HG03460 (cell line): ENCODE measurements around the gene MGP.

Source experiments
- ATAC-seq: cut with Tn5 transposase; IDR thresholded peaks from one replicate; pipeline ENCODE4 v1.9.1; 2021; ENCODE audit not compliant: unreplicated experiment

The MGP gene

DNA sequence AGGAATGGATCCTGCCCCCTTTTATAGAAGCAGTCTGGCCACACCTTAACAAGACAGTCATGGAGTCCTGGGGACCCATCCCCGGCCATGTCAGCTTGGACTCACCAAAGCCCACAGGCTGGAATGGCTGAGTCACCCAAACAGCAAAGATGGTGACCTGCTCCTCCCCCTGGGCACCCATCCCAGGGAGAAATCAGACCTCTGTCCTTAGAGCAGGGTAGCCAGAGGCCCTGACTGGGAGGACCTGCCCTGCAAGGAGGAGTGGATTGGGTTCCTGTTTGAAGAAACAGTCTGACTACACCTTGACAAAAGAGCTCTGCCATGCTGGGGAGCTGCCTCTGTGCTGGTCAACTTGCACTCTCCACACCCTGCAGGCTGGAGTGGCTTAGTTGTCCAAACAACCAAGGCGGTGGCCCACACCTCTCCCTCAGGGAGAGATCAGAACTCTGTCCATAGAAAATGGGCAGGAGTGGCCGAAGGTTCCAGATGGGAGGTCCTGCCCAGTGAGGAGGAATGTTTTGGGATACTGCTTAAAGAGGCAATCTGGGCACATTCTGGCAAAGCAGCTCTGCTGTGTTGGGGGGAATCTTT, 16.6 kb downstream of the MGP start:
- no peak for ATAC-seq

DNA sequence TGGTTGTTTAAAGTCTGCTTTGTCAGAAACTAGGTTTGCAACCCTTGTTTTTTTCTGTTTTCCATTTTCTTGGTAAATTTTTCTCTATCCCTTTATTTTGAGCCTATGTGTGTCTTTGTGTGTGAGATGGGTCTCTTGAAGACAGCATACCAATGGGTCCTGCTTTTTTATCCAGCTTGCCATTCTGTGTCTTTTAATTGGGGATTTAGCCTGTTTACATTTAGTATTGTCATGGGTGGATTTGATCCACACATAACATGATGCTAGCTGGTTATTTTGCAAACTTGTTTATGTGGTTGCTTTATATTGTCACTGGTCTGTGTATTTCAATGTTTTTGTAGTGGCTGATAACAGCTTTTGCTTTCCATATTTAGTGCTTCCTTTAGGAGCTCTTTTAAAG, 25.2 kb downstream of the MGP start:
- no peak for ATAC-seq

DNA sequence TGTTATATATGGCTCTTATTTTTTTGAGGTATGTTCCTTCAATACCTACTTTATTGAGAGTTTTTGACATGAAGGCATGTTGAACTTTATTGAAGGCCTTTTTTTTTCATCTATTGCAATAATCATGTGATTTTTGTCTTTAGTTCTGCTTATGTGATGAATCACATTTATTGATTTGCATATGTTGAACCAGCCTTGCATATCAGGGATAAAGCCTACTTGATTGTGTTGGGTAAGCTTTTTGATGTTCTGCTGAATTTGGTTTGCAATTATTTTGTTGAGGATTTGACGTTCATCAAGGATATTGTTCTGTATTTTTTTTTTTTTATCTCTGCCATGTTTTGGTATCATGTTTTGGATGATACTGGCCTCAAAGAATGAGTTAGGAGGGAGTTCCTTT, 27.1 kb downstream of the MGP start:
- ATAC-seq, result no peak

DNA sequence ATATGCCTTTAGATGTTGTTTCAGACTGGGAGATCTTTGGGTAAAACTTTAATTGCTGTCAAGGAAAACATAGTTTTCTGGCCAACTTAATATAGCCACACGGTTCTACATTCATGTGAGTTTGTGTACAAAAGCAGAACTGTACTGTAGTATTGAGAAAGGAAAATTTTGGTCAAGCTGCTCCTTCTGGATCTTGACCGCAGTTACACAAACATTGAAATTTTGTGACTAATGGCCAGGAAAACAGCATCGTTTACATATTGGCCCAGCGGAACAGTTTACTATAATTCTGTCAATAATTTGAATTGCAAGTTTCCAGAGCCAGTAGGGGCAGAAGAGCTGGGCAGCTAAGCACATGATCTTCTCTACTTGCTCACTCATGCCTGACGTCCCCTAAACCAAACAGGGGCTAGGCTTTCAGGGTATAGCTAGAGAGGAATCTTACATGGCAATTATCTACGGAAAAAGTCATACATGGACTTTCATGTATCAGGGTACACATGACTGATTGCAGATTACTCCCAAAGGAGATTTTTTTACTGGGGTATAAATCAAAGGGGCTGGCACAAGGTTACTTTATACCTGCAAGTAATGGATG, 31.0 kb downstream of the MGP start:
- no peak for ATAC-seq

DNA sequence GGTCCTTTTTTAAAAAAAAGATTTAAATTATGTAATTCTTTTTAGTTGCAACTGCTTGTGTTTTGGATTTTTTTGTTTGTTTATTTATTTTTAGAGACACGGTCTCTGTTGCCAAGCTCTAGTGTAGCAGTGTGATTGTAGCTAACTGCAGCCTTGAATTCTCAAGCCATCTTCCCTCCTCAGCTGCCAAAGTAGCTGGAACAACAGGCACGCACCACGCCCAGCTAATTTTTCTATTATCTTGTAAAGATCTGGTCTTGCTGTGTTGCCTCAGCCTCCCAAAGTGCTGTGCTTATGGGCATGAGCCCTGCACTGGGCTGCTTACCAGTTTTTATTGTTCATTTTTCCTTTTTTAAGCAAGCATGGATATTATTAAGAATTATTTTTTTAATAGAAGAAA, 31.7 kb downstream of the MGP start:
- ATAC-seq, result no peak

DNA sequence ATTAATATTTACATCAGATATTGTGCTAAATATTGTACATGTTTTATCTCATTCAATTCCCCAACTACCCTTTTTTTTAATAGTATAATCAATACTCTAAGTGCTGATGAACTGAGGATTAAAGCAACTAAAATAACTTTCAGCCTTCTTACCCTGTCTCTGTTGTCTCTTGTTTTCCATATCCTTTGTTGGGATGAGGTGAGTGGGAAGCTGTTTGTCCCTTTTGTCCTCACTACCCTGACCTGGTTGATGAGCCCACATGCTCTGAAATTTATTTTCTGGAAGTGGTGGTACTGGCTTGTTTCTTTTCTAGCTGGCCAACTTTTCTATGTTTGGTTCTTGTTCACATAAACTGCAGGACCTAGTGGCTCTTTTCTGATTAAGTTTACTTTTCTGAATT, 32.8 kb downstream of the MGP start:
- ATAC-seq, result no peak

DNA sequence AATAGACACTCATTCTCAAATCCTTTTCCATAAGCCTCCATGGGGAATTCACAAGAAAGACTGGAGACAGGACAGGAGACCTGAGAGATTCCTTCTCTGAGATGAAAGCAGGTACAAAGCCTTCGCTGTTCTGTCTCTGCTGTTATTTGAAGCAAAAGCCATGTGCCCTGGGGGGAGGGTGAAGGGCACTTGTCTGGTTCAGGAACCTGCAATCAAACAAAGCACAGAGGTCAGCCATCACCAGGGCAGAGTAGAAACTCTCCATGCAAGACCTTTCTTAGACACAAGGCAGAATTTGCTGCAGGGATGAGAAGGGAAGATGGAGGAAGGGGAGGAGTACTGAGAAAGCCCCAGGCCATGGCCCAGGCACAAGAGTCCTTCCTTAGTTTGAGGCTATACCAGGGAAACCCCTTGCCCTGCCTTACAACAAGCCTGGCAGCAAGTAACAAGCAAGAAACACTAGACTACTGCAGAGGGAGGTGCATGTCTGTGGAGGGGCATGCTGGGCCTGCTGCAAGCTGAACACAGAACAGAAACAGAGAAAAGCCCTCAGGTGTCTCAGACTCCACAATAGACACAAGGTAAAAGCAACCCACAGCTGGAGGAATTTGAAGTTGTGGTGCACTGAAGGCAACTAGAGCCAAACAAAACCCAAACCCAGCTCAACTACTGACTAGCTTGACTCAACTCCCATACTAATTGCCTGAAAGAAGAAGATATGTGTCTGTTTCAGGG, 34.6 kb downstream of the MGP start:
- no peak for ATAC-seq

DNA sequence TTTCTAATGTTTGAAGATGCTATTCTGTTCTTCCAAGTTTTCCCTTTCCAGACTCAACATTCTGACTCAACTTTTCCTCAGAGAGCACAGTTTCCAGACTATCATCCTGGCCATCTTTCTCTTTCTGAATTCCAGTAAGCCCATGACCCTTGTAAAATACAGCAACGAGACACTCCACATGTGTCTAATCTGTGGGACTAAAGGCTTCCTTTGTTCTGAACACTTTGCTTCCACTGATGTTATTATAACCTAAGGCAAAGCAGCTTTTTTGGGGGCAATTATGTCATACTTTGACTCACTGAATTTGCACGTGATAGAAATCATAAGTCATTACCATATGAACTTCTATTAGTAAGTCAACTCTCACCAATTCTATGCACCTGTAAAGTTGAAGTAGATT, 36.0 kb downstream of the MGP start:
- ATAC-seq, result no peak

DNA sequence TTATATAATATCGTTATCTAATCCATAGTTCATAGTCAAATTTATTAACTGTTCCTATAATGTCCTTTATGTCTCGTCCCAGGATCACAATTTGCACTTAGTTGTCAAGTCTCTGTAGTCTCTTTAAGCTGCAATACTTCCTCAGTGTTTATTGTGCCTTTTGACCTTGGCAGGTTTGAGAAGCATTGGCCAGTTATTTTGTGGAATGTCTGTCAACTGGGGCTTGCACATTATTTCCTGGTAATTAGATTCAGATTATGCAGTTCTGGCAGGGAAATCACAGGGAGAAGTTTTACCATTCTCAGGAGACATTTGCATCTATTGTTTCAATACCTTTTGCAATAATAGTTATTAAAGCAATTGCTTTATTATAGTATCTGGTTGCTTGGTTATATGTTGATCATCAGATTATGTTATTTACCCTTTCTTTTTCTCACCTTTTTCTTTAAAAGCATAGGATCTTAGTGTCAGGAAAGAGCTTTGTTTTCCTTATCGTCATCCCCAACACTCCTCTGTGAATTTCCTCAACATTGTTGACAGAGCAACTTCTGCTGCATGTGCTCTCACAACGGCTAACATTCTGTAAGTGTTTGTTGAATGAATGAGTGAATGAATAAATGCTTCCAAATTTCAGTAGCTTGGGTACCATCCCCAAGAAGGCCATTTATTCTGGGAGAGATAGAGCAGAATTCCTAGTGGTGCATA, 38.6 kb downstream of the MGP start:
- ATAC-seq, result no peak

DNA sequence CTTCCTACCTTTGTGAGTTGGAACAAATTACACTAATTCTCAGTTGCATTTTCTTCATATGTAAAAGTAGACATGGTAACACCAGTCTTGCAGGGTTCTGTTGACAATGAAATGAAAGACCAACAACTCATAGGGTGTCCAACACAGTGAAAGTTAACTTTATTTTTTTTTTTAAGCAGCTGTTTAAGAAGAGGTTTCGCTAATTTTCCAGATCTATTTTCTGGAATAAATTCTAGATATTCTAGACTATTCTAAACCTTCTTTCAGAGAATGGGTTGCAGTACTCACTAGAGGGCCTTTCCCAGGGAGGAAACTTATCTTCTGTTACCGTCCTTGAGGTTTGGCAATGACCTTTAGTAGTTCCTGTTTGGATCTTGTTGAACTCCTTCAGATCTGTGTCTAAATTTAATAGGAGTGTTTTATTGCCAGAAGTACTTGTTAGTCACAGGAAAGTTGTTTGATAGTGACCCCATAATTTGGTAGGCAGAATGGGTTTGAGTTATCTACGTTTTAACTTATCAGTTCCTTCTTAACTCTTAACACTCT, 39.5 kb downstream of the MGP start:
- ATAC-seq, result no peak

DNA sequence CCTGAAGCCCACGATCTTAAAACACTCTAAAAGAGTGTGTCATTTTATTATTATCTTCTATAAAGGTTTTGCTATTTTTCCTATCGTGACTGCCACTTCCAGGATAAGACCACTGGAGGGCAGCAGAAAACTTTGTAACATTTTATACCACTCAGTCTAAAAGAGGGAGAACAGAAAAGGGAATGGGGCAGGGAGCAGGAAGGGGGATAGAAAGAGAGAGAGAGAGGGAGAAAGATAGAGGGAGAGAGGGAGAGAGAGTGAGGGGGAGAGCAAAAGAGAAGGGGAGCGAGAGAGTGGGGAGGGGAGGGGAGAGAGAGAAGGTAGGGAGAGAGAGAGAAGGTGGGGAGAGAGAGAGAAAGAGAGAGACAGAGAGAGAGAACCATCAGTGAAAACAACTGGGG, 40.3 kb downstream of the MGP start:
- ATAC-seq, result no peak

DNA sequence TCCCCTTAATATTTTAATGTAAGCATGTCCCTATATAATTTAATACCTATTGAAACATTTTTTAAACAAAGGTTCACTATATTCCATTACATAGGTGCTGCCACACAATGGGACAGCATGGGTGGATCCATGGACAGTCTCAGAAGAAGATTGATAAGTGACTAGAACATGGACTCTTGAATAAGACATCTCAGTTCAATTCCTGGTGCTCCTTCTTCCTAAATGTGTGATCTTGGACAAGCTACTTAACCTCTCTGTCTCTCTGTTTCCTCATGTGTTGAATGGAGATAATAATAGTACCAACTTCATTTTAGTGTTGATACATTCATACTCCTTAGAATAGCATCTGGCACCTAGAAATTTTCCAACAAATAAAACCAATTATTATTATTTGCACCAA, 41.3 kb downstream of the MGP start:
- no peak for ATAC-seq

DNA sequence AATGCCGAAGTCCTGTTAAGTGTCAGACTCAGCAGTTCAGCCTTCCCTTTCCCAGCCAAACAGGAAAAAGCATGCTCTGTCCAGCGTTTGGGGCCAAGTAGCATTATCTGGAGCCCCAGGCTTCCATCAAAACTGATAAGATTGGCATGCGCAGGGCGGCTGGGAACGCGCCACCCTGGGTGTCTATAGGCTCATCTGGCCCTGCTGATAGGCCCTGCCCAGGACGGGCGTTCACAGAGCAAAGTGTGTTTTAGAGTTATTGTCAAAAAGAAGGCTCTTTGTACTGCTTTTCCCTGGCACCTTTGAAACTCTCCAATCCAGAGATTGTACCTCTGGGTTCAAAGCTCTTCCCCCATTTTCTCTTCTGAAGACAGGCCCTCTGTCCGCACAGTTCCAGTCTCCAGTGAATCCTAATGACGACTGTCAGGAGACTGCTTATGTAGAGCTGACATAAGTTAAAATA, 42.2 kb downstream of the MGP start, which contains the start of gene ART4:
Gene ART4, minus strand, starts transcription at position 102 of the 463 bp plus-strand sequence. CDS start 413 bp downstream, outside the sequence.
- ATAC-seq, result no peak

DNA sequence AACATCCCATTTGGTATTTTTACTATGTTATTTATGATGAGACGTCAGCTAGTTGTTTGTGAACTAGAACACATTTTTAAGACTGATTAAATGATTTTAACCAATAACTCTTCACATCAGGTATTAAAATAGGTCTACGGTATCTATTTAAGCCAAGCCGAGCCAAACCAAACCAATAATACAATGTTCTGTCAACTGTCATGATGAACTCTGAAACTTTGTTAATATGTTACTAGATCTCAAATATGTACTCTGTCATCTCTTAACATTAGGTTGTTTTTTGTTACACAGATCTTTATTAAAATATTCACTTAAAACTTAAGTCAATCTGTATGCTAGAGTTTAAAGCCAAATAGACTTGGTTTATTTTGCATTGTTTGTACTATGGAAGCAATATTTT, 43.3 kb downstream of the MGP start:
- no peak for ATAC-seq

DNA sequence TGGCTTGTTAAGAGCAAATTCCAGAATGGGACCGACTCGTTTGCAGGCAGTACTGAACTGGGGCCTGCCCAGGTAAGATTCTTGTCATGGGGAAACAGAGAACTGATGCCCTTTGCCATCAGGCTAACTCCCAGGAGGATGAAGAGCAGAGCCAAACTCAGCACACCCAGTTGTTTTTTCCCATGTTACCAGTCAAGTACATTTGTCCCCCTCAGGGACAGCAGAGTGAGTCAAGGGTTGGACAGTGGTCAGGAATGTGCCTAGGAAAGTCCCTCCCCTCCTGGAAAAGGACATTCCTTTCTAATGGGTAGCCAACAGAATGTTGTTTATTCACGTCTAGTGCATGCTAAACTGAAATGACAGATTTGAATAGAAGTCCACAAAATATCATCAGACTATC, 43.9 kb downstream of the MGP start:
- ATAC-seq, result no peak

DNA sequence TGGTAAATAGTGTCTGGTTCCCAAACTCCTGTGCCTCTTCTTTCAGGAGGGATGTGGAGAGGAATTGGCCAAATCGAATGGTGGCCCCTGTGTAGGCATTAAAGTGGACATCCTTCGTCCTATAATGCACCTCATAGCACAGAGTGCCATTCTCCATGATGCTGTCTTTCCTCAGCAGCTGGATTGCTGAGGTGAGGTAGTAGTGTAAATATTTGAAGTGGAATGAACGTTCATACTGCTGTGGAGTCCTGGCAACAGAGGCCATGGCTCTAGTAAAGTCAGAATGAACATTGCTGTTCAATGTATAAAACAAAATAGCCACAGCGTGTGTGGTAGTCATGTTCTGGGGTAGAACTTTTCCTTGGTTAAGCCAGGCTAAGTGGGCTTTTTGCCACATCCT, 45.0 kb downstream of the MGP start:
- ATAC-seq, result no peak

DNA sequence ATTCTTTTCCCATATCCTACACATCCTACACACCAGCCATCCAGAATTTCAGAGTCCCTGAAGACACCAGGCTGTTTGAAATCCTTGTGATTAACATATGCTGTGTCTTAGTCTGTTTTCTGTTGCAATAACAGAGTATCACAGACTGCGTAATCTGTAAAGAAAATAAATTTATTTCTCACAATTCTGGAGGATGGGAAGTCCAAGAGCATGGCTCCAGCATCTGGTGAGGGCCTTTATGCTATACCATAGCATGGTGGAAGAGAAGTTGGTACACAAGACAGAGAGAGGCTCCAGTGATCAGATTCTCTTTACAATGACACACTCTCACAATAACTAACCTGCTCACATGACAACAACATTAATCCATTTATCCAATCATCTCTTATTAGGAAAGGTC, 46.4 kb downstream of the MGP start:
- no peak for ATAC-seq

DNA sequence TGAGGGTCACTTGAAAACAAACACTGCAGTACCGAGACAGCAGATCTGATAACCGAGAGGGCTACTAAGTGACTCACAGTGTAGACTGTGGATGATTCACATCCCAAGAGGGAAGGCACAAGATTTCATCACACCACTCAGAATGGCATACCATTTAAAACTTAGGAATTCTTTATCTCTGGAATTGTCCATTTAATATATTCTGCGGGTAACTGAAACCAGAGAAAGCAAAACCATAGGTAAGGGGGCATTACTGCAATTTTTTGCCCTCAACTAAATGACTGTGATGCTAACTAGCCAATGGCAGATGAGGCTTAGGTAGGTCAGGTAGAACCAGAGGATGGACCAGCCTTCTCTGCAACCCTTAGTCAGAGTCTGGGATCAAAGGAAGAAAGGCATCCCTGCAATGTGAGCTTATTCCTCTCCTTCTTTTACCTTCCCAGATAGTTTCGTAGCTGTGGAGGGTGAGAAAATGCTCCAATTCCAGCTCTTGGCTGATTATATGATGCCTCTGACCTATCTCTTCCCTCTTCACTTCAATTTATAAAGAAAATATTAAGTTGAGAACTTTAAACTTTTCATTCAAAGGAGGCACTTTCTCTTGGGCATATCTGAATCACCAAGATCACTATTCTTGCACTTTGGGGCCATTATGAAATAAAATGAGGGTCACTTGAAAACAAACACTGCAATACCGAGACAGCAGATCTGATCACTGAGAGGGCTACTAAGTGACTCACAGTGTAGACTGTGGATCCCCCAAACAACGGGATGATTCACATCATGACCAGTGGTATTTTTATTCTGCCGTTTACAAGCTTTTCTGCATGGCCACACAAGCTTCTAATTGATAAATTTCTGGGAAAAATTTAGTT, 49.1 kb downstream of the MGP start:
- no peak for ATAC-seq

DNA sequence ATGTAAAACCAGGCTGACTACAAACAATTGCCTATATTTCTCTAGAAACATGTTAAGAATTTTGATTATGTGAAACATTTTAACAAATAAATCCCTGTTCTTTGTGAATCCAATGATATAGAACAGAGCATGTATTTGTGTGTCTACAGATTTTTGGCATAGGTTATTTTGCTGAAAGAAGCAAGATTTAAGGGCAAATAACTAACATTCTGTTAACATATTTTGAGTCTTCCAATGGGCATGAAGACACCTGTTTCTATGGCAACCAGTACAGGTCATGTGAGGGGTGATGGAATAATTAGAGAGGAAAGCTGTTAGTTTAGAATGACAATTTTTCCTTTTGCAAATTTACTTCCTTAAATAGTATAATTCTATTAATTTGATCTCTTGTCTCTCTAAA, 51.1 kb downstream of the MGP start:
- no peak for ATAC-seq

DNA sequence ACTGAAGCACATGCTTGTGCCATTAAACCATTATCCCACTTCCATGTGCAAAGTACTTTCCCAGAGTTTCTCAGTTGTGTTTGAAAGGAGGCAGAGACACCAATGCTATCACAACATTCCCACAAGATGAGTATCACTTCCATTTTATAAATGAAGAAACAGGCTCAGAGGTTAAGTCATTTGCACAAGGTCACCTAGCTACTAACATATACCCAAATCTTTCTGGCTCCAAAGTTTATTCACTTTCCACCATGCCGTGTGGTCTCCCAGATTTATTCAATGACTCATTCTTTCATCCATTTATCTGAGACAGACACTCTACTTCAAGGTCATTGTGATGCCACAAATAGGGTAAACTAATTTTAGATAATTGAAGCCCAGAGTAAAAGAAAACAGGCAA, 51.7 kb downstream of the MGP start:
- ATAC-seq, result no peak

DNA sequence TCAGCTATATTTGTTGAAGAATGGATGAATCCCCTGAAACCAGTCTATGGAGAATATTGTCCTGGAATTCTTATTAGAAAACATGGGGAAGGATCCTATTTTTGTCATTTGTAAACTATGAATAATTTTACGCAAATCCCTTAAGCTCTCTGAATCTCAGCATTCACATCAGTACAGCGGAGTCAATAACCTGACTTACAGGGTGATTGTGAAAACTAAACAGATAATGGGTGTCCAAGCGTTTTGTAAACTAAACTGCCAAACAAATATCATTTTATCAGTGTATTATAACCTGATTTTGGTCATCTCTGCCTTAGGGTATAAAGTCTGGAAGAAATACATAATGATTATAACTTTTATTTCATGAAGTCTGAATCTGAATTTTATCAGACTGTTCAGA, 52.3 kb downstream of the MGP start:
- ATAC-seq, result no peak
